ENCODE data around the gene LRP1B. TPM values are rescaled to one million over a fixed set of nuclear protein-coding genes. Genes with fewer than 3 reads are reported as not detected.

Gene LRP1B
- total RNA-seq (2022; extraction: Qiagen RNA extraction; ENCODE audit: low read depth): 0.02 to 0.09 TPM in 2 of 5 replicates, not detected in the others

GRCh38 chr2:142131010-142131669, at the start of gene LRP1B:
Gene LRP1B (minus strand): TSS chr2:142131016. CDS start chr2:142130729, 287 bp downstream.

All from A549 treated with ZK216348 at 1 μM for 4 hours (cell line).